Measurements from ENCODE around the gene STK10. TPM values are rescaled to one million over a fixed set of nuclear protein-coding genes. Genes with fewer than 3 reads are reported as not detected.
A peak's percentile ranks its signal among the peaks of the same experiment; 100 is the strongest.

STK10 gene
- total RNA-seq, 1 experiment from 2014 or later = 20.0 TPM

GRCh38 chr5:172089298-172090117, 98.5 kb downstream of the STK10 start:
- DNase-seq (ENCODE audit: low read depth, low spot score) = no peak
- in situ Hi-C loops (cut with HindIII; ENCODE audit: low pct_unique_long_range_greater_than_20kb, low sequenced_read_pairs) = loop anchor here (25.0 kb wide), 1 partner anchor 198 kb away; the partner anchor contains the start of gene UBTD2

DNA sequence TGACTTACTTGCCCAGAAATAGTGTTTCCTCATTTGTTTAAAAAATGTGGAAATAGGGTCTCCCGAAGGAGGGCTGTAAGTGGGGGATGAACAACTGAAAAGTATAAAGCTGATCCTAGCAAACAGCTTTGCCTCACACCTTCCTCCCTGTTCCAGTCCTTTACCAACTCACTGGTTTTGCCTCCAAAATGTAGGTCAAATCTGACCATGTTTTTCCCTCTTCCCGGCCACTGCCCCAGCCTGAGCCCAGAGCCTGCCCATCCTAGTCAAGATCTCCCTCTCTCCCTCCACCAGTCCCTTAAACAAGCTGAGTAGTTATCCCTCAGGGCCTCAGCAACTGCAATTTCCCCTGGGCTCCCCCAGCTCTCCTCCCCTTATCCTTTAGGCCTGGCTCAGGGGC, 99.2 kb downstream of the STK10 start:
- in situ Hi-C loops (cut with HindIII; ENCODE audit: low pct_unique_long_range_greater_than_20kb, low sequenced_read_pairs) = loop anchor here (25.0 kb wide), 1 partner anchor 198 kb away; the partner anchor contains the start of gene UBTD2

GRCh38 chr5:172086194-172086975, 101.6 kb downstream of the STK10 start:
- DNase-seq (ENCODE audit: low read depth, low spot score) = no peak
- in situ Hi-C loops (cut with HindIII; ENCODE audit: low pct_unique_long_range_greater_than_20kb, low sequenced_read_pairs) = loop anchor here (25.0 kb wide), 1 partner anchor 201 kb away; the partner anchor contains the start of gene UBTD2

More for the DNA sequence above, 99.2 kb downstream of the STK10 start:
- no peak for DNase-seq (ENCODE audit: low read depth, low spot score)

DNA sequence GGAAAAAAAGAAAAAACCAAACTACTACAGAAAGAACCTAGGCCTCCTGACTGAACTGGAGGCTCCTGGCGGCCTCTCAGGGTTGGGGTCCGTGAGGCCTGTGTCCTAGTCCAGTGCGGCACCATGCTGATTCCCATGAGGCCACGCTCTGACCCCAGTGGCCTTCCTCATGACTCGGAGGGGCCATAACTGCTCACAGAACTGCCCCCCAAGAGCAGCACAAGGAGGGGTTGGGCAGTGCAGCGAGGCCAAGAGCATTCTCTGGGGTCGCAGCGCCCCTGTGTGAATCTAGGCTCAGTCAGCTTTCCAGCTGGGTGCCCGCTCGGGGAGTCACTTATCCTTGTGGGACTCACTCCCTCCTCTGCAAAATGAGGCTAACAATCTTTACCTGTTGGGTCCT, 102.3 kb downstream of the STK10 start:
- no peak for DNase-seq (ENCODE audit: low read depth, low spot score)
- in situ Hi-C loops (cut with HindIII; ENCODE audit: low pct_unique_long_range_greater_than_20kb, low sequenced_read_pairs) = loop anchor here (25.0 kb wide), 1 partner anchor 202 kb away; the partner anchor contains the start of gene UBTD2

DNA sequence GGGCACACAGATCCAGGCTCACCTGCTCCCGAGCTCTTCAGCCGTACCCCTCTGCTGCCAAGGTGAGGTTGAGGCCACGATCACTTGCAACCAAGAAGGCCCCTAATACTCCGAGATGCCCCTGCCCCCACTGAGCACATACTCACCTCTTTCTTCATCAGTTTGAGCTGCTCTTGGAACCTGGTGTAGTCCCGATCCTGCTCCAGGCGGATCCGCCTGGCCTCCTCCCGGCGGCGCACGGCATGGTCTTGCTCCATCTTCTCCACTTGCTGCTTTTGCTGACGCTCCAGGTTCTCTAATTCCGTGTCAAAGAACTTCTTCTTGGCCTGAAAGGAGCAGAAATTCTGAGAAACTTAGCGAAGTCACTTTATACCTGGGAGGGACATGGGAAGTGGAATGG, 105.8 kb downstream of the STK10 start:
- no peak for DNase-seq (ENCODE audit: low read depth, low spot score)
- in situ Hi-C loops (cut with HindIII; ENCODE audit: low pct_unique_long_range_greater_than_20kb, low sequenced_read_pairs) = loop anchor here (25.0 kb wide), 1 partner anchor 205 kb away; the partner anchor contains the start of gene UBTD2

DNA sequence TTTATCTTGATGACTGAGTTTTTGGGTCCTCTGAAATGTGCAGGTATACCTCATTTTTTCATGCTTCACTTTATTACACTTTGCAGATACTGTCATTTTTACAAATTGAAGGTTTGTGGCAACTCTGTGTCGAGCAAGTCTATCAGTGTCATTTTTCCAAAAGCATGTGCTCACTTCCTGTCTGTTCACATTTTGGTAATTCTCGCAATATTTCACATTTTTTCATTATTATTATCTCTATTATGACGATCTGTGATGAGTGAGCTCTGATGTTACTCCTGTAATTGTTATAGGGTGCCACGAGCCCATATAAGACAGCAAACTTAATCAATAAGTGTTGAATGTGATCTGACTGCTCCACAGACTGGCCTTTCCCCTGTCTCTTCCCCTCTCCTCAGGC, 108.1 kb downstream of the STK10 start:
- no peak for DNase-seq (ENCODE audit: low read depth, low spot score)
- in situ Hi-C loops (cut with HindIII; ENCODE audit: low pct_unique_long_range_greater_than_20kb, low sequenced_read_pairs) = loop anchor here (25.0 kb wide), 1 partner anchor 207 kb away; the partner anchor contains the start of gene UBTD2

DNA sequence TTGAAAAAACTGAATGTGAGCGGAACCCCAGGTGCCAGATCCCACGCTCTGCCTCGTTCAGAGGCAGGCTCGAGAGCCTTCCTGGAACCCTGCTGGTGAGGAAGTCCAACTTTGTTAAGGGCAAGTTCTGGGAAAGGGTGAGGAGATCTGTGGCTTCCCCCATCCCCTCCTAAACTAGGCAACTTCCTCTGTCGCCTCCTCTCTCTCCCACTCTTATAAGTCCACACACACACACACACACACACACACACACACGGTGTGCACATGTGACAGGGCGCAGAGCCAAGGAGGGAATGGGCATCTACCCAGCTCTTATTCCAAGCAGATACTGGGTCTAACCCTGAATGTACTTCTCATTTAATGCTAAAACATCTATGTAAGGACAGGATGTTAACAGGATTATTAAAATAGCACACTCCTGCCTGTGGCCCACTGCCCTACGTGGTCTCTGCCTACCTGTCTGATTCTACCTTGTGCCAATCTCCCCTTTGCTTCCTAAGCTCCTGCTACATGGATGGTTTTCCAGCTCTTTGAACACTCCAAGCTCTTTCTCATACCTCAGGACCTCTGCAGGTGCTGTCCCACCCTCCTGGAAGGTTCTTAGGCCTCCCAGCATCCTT, 109.2 kb downstream of the STK10 start:
- in situ Hi-C loops (cut with HindIII; ENCODE audit: low pct_unique_long_range_greater_than_20kb, low sequenced_read_pairs) = loop anchor here (25.0 kb wide), 1 partner anchor 208 kb away; the partner anchor contains the start of gene UBTD2
- DNase-seq (ENCODE audit: low read depth, low spot score) = no peak

DNA sequence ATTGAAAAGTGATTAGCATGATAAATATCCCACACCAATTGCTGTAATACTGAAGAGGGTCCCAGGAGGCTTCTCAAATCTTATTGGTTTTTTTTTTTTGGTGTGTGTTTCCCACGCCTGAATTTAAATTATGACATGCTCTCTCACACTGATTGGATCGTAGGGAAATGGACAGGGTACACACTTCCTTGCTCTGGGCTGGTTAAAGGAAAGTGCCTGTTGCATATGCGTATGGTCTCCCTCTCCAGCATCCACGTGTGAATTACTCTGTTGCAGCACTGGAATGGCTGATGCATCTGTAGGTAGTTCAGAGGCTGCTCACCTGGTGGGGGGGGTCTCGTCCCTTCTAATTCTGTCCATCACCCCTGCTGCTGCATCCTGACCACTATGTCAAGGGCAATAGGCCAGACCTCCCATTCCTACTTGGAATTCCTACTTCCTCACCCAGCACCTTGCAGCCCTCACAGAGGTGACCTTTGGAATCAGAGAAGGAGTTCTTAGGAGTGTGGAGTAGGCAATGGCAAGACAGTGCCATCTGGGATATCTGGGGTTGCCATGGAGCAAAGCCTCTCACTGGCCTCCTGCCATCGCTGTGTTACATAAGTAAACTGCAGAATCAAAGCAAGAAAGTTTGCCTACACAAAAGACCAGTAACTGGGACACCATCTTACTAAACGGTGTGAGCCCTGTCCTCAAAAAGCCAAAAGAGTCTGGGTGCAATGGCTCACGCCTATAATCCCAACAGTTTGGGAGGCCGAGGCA, 110.2 kb downstream of the STK10 start:
- in situ Hi-C loops (cut with HindIII; ENCODE audit: low pct_unique_long_range_greater_than_20kb, low sequenced_read_pairs) = loop anchor here (25.0 kb wide), 1 partner anchor 209 kb away; the partner anchor contains the start of gene UBTD2
- no peak for DNase-seq (ENCODE audit: low read depth, low spot score)

DNA sequence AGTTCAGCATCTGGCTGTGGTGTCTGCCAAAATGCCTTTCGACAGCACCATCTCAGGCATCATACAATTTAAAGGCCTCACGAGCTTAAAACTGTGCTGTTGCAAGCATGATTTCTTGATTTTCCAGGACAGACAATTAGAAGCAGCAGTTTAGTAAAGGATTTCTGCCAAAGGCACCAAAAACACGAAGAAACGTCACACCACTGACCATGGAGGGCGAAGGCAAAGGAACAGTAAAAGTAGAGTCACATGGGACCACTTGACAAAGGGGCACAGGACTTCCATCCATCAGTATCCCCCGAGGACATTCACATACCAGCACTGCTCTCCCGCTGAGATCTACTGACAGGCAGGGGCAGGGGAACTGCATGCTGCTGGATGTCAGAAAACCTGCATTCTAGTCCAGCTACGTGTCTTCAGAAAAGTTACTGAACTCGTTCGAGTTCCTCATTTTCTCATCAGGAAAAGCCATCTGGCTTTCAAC, 111.2 kb downstream of the STK10 start:
- peak; percentile 10 for DNase-seq (ENCODE audit: low read depth, low spot score)
- in situ Hi-C loops (cut with HindIII; ENCODE audit: low pct_unique_long_range_greater_than_20kb, low sequenced_read_pairs) = loop anchor here (25.0 kb wide), 1 partner anchor 210 kb away; the partner anchor contains the start of gene UBTD2

GRCh38 chr5:172075656-172076055, 112.4 kb downstream of the STK10 start:
- no peak for DNase-seq (ENCODE audit: low read depth, low spot score)
- in situ Hi-C loops (cut with HindIII; ENCODE audit: low pct_unique_long_range_greater_than_20kb, low sequenced_read_pairs) = loop anchor here (25.0 kb wide), 1 partner anchor 212 kb away; the partner anchor contains the start of gene UBTD2

GRCh38 chr5:172074896-172075295, 113.1 kb downstream of the STK10 start:
- DNase-seq (ENCODE audit: low read depth, low spot score) = no peak
- in situ Hi-C loops (cut with HindIII; ENCODE audit: low pct_unique_long_range_greater_than_20kb, low sequenced_read_pairs) = loop anchor here (25.0 kb wide), 1 partner anchor 212 kb away; the partner anchor contains the start of gene UBTD2

GRCh38 chr5:172071309-172071875, 116.6 kb downstream of the STK10 start:
- DNase-seq (ENCODE audit: low read depth, low spot score) = no peak
- in situ Hi-C loops (cut with HindIII; ENCODE audit: low pct_unique_long_range_greater_than_20kb, low sequenced_read_pairs) = no loop called here

- in situ Hi-C loops (cut with HindIII; ENCODE audit: low pct_unique_long_range_greater_than_20kb, low sequenced_read_pairs) = no loop called here
- DNase-seq (ENCODE audit: low read depth, low spot score) = no peak
Observed at GRCh38 chr5:172065431-172066065, 122.5 kb downstream of the STK10 start.

GRCh38 chr5:172064766-172065165, 123.3 kb downstream of the STK10 start:
- in situ Hi-C loops (cut with HindIII; ENCODE audit: low pct_unique_long_range_greater_than_20kb, low sequenced_read_pairs) = no loop called here
- DNase-seq (ENCODE audit: low read depth, low spot score) = no peak

- DNase-seq (ENCODE audit: low read depth, low spot score) = no peak
- in situ Hi-C loops (cut with HindIII; ENCODE audit: low pct_unique_long_range_greater_than_20kb, low sequenced_read_pairs) = no loop called here
Observed at GRCh38 chr5:172064358-172064757, 123.7 kb downstream of the STK10 start.

Measured in SK-MEL-5 (cell line).